Measurements from ENCODE around the gene UBE2E1. TPM values are rescaled to one million over a fixed set of nuclear protein-coding genes. Genes with fewer than 3 reads are reported as not detected.

Gene UBE2E1
- total RNA-seq, 3 donors from 2014 or later (not counting 1 experiment from before 2014, with no cell fraction given) = 80.0 to 89.5 (median 86.9) TPM

DNA sequence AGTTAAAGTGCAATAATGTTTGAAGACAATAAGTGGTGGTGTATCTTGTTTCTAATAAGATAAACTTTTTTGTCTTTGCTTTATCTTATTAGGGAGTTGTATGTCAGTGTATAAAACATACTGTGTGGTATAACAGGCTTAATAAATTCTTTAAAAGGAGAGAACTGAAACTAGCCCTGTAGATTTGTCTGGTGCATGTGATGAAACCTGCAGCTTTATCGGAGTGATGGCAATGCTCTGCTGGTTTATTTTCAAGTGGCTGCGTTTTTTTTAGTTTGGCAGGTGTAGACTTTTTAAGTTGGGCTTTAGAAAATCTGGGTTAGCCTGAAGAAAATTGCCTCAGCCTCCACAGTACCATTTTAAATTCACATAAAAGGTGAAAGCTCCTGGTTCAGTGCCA is 113.9 kb downstream of the UBE2E1 start:
- peaks cover 25% of the 10 kb centered on the region for H3K36me3 ChIP-seq (ENCODE audit: control insufficient read depth, insufficient read depth, low read length)
- Mint-ChIP-seq H3K4me3 (peak overlapping the region; percentile 17), H3K4me1 (peaks cover 38 to 42% of the 10 kb centered on the region in 2 donors), H3K27me3 (ENCODE audit: low read depth in 2 of 2) (peaks cover 0 to 2% of the 10 kb centered on the region in 2 donors), H3K27ac (peak overlapping the region; percentile 47 to 95), H3K9me3 (no peaks in the 10 kb centered on the region), H3K36me3 (no peaks in the 10 kb centered on the region)
- H3K4me3 ChIP-seq (ENCODE audit: low read length) = no peak overlapping the region
- intact Hi-C loops (cut with micrococcal nuclease) = no loop called here
- no peak overlapping the region for H3K27ac ChIP-seq (ENCODE audit: low read length)
- no peaks in the 10 kb centered on the region for H3K9me3 ChIP-seq (ENCODE audit: control insufficient read depth, insufficient read depth, low read length)
- no peak for ATAC-seq
- DNase-seq = no peak
- WGBS (ENCODE audit: insufficient coverage) = 67% methylated on average over 1 of the region's 2 CpGs
- TF ChIP-seq, protein P1, sequence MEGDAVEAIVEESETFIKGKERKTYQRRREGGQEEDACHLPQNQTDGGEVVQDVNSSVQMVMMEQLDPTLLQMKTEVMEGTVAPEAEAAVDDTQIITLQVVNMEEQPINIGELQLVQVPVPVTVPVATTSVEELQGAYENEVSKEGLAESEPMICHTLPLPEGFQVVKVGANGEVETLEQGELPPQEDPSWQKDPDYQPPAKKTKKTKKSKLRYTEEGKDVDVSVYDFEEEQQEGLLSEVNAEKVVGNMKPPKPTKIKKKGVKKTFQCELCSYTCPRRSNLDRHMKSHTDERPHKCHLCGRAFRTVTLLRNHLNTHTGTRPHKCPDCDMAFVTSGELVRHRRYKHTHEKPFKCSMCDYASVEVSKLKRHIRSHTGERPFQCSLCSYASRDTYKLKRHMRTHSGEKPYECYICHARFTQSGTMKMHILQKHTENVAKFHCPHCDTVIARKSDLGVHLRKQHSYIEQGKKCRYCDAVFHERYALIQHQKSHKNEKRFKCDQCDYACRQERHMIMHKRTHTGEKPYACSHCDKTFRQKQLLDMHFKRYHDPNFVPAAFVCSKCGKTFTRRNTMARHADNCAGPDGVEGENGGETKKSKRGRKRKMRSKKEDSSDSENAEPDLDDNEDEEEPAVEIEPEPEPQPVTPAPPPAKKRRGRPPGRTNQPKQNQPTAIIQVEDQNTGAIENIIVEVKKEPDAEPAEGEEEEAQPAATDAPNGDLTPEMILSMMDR (IDR thresholded peaks at IDR 0.05) = no peak
- H3K4me1 ChIP-seq (ENCODE audit: control insufficient read depth, insufficient read depth, low read length) = peaks cover 21% of the 10 kb centered on the region
- H3K27me3 ChIP-seq (ENCODE audit: control insufficient read depth, insufficient read depth, low read length) = no peaks in the 10 kb centered on the region

DNA sequence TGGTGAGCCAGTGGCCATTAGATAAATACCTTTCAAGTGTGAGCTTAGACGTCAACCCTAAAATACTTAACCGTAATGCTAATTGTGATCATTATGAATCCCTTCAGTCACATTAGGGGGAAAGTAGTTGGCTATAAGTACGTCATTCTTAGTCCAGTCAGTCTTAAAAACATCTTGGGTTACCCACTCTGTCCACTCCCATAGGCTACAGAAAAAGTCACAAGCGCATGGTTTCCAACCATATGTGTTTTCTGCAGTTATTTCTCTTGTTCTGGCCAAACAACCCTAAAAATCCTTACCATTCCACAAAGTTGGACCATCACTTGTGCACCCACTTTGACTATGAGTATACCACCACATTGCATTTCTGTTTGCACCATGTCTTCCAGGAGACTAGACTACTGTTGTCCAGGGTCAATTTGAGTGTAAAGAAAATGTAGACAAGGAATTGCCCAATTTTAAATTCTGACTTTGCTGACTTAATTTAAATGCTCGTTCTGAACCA is 114.4 kb downstream of the UBE2E1 start:
- Histone ChIP-seq H3K36me3 (ENCODE audit: control insufficient read depth, insufficient read depth, low read length) (peaks cover 25% of the 10 kb centered on the region), H3K4me3 (ENCODE audit: low read length) (no peak overlapping the region), H3K27ac (ENCODE audit: low read length) (no peak overlapping the region), H3K9me3 (ENCODE audit: control insufficient read depth, insufficient read depth, low read length) (no peaks in the 10 kb centered on the region), H3K27me3 (ENCODE audit: control insufficient read depth, insufficient read depth, low read length) (no peaks in the 10 kb centered on the region), H3K4me1 (ENCODE audit: control insufficient read depth, insufficient read depth, low read length) (peaks cover 21% of the 10 kb centered on the region)
- intact Hi-C loops (cut with micrococcal nuclease) = no loop called here
- WGBS (ENCODE audit: insufficient coverage) = 95% methylated on average over 3 of the region's 5 CpGs
- H3K4me1 Mint-ChIP-seq = peaks cover 38 to 42% of the 10 kb centered on the region in 2 donors
- H3K27ac Mint-ChIP-seq = peak overlapping the region; percentile 47 to 95
- no peak for ATAC-seq
- TF ChIP-seq, protein P1 (IDR thresholded peaks at IDR 0.05) = no peak
- no peaks in the 10 kb centered on the region for H3K9me3 Mint-ChIP-seq
- DNase-seq = no peak
- peaks cover 0 to 2% of the 10 kb centered on the region in 2 donors for H3K27me3 Mint-ChIP-seq (ENCODE audit: low read depth in 2 of 2)
- H3K36me3 Mint-ChIP-seq = no peaks in the 10 kb centered on the region
- peak overlapping the region; percentile 6 for H3K4me3 Mint-ChIP-seq

DNA sequence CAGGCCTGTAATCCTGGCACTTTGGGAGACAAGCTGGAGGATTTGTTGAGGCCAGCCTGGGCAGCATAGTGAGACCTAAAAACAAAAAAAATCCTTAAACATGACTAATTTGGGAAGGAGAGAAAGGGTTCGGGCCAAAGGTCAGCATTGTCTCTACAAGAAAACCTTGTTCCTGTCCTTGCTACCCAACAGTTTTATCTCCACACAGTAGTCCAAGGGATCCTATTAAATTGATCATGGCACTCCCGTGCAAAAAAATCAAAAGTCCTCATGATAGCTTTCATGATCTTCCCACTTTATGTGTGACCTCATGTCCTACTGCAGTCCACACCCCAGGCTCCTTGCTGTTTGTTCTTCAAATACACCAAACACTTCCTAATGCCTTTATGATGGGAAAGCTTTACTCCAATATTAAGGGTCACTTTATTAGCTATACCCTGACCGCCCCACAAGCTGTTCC is 115.3 kb downstream of the UBE2E1 start:
- Histone ChIP-seq H3K4me3 (ENCODE audit: low read length) (no peak overlapping the region), H3K27me3 (ENCODE audit: control insufficient read depth, insufficient read depth, low read length) (no peaks in the 10 kb centered on the region), H3K36me3 (ENCODE audit: control insufficient read depth, insufficient read depth, low read length) (peaks cover 25% of the 10 kb centered on the region), H3K9me3 (ENCODE audit: control insufficient read depth, insufficient read depth, low read length) (no peaks in the 10 kb centered on the region), H3K27ac (ENCODE audit: low read length) (no peak overlapping the region), H3K4me1 (ENCODE audit: control insufficient read depth, insufficient read depth, low read length) (peaks cover 21% of the 10 kb centered on the region)
- Mint-ChIP-seq H3K4me3 (no peak overlapping the region), H3K27me3 (ENCODE audit: low read depth in 2 of 2) (no peaks in the 10 kb centered on the region), H3K4me1 (peaks cover 34 to 38% of the 10 kb centered on the region in 2 donors), H3K9me3 (no peaks in the 10 kb centered on the region), H3K36me3 (no peaks in the 10 kb centered on the region), H3K27ac (peak overlapping the region; percentile 47 to 95)
- intact Hi-C loops (cut with micrococcal nuclease) = no loop called here
- TF ChIP-seq, protein P1 (IDR thresholded peaks at IDR 0.05) = no peak
- DNase-seq (no peak), ATAC-seq (no peak)
- 100% methylated on average over 2 of the region's 3 CpGs for WGBS (ENCODE audit: insufficient coverage)

DNA sequence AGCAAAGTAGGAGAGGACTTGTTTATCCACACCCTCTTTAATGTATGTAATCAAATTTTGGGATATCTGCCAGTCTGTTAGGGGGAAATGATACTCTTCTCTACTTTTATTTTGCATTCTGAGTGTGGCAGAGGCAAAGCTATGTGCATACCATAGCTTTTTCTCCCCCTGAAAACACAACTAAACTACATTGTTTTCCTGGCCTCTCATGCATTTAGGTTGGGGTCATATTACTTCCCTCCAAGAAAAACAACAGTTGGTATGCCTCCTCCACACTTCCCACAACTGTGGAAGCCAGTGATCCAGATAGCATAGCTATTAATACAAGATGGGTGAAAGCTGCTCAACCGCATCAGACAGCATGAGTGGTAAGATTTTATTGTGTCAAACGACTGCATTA is 118.0 kb downstream of the UBE2E1 start:
- H3K27me3 ChIP-seq (ENCODE audit: control insufficient read depth, insufficient read depth, low read length) = no peaks in the 10 kb centered on the region
- H3K9me3 ChIP-seq (ENCODE audit: control insufficient read depth, insufficient read depth, low read length) = no peaks in the 10 kb centered on the region
- no peak overlapping the region for H3K4me3 ChIP-seq (ENCODE audit: low read length)
- H3K36me3 Mint-ChIP-seq = no peaks in the 10 kb centered on the region
- H3K9me3 Mint-ChIP-seq = no peaks in the 10 kb centered on the region
- TF ChIP-seq, protein P1 (IDR thresholded peaks at IDR 0.05) = no peak
- H3K4me1 ChIP-seq (ENCODE audit: control insufficient read depth, insufficient read depth, low read length) = peaks cover 4% of the 10 kb centered on the region
- peaks cover 20% of the 10 kb centered on the region for H3K36me3 ChIP-seq (ENCODE audit: control insufficient read depth, insufficient read depth, low read length)
- intact Hi-C loops (cut with micrococcal nuclease) = no loop called here
- H3K27ac Mint-ChIP-seq = no peak overlapping the region
- 63% methylated on average over 2 of the region's 2 CpGs for WGBS (ENCODE audit: insufficient coverage)
- H3K27ac ChIP-seq (ENCODE audit: low read length) = no peak overlapping the region
- H3K27me3 Mint-ChIP-seq (ENCODE audit: low read depth in 2 of 2) = no peaks in the 10 kb centered on the region
- no peak for ATAC-seq
- no peak for DNase-seq
- no peak overlapping the region for H3K4me3 Mint-ChIP-seq
- peaks cover 16 to 24% of the 10 kb centered on the region in 2 donors for H3K4me1 Mint-ChIP-seq

All from natural killer cell (primary cell).